Colonic mucosa (tissue), 4 donors: ENCODE data around the gene DHRS7B. TPM values are rescaled to one million over a fixed set of nuclear protein-coding genes. Genes with fewer than 3 reads are reported as not detected.
A peak's percentile ranks its signal among the peaks of the same experiment; 100 is the strongest.

Experiments
- DNase-seq: peaks from one replicate; pipeline ENCODE4 v3.0.0-alpha.2; 2020
- H3K27ac ChIP-seq: fragments of 200-600 bp; one replicate; pipeline ENCODE4 v1.8.0; 2021
- H3K27me3 ChIP-seq: fragments of 200-600 bp; one replicate; pipeline ENCODE4 v1.8.0; 2021
- H3K36me3 ChIP-seq: fragments of 200-600 bp; one replicate; pipeline ENCODE4 v1.8.0; 2021
- H3K4me1 ChIP-seq: fragments of 200-600 bp; one replicate; pipeline ENCODE4 v1.8.0; 2021; ENCODE audit warnings: mild to moderate bottlenecking
- H3K4me3 ChIP-seq: fragments of 200-600 bp; one replicate; pipeline ENCODE4 v1.8.0; 2021
- H3K9ac ChIP-seq, 2 donors: one replicate each; pipeline ENCODE4 v1.7.0; 2013; ENCODE audit warnings: control low read depth in 2 of 2, low read depth in 2 of 2, low read length in 2 of 2
- H3K9me3 ChIP-seq: fragments of 200-600 bp; one replicate; pipeline ENCODE4 v1.8.0; 2021
- CTCF ChIP-seq: fragments of 200-600 bp; IDR thresholded peaks from one replicate; pipeline ENCODE4 v1.8.0; 2022; ENCODE audit warnings: antibody characterized with exemption, mild to moderate bottlenecking
- intact Hi-C: fragments of 100-400 bp; cut with DNase I; formaldehyde crosslinking; loops from one replicate; pipeline ENCODE4 v1.14.1; 2022
- total RNA-seq, 2 donors: library from RNA; stranded (reverse); fragmentation: NEBNext Ultra II Directional in 1 of 2; extraction: Animal tissue kit (Norgen Biotek cat#: 25700) in 1 of 2; gene quantifications; one replicate each; pipeline ENCODE4 v1.2.1, GENCODE V29; 2021
- donor health status: healthy.
- donor health status: DM: no; HTN: no; CAD: no.
- donor health status: DM: no; HTN: no; CAD: no.

DHRS7B gene
- total RNA-seq, 2 donors from 2014 or later: 29.4 to 44.0 TPM

- H3K27me3 ChIP-seq: no peaks in the 10 kb centered on the region
- H3K4me3 ChIP-seq: no peak overlapping the region
- no peak overlapping the region for H3K27ac ChIP-seq
- DNase-seq: peak; percentile 82
- TF ChIP-seq CTCF: no peak
- peaks cover 22% of the 10 kb centered on the region for H3K4me1 ChIP-seq
- H3K36me3 ChIP-seq: no peaks in the 10 kb centered on the region
- peak overlapping the region in 1 of 2 donors; percentile 13 for H3K9ac ChIP-seq
- no peaks in the 10 kb centered on the region for H3K9me3 ChIP-seq
- intact Hi-C loops: no loop called here
These were observed 82.9 kb downstream of the DHRS7B start for GRCh38 chr17:21209511-21210175.

GRCh38 chr17:21210411-21211076 lies 83.8 kb downstream of the DHRS7B start:
- no peaks in the 10 kb centered on the region for H3K9me3 ChIP-seq
- no peaks in the 10 kb centered on the region for H3K27me3 ChIP-seq
- no peak for TF ChIP-seq CTCF
- no peaks in the 10 kb centered on the region for H3K36me3 ChIP-seq
- H3K4me1 ChIP-seq: peaks cover 22% of the 10 kb centered on the region
- no peak overlapping the region for H3K4me3 ChIP-seq
- peak overlapping the region in 1 of 2 donors; percentile 14 for H3K9ac ChIP-seq
- intact Hi-C loops: no loop called here
- H3K27ac ChIP-seq: peak overlapping the region; percentile 42
- DNase-seq: peak; percentile 58

- Histone ChIP-seq H3K4me3 (no peak overlapping the region), H3K27ac (peak overlapping the region; percentile 42), H3K4me1 (peaks cover 22% of the 10 kb centered on the region), H3K9ac (peak overlapping the region in 1 of 2 donors; percentile 92), H3K36me3 (no peaks in the 10 kb centered on the region), H3K9me3 (no peaks in the 10 kb centered on the region), H3K27me3 (no peaks in the 10 kb centered on the region)
- peak; percentile 52 for DNase-seq
- TF ChIP-seq CTCF: no peak
- intact Hi-C loops: no loop called here
These were observed 85.2 kb downstream of the DHRS7B start for GRCh38 chr17:21211825-21212479.

- Histone ChIP-seq H3K4me3 (peak overlapping the region; percentile 97), H3K4me1 (peaks cover 22% of the 10 kb centered on the region), H3K9ac (peak overlapping the region; percentile 91 to 92), H3K27me3 (no peaks in the 10 kb centered on the region), H3K36me3 (no peaks in the 10 kb centered on the region), H3K9me3 (no peaks in the 10 kb centered on the region), H3K27ac (peak overlapping the region; percentile 90)
- TF ChIP-seq CTCF: no peak
- intact Hi-C loops: no loop called here
- DNase-seq: no peak
These were observed 86.3 kb downstream of the DHRS7B start for GRCh38 chr17:21212826-21213637.

GRCh38 chr17:21213638-21214014 lies 86.9 kb downstream of the DHRS7B start:
- peak overlapping the region; percentile 91 to 92 for H3K9ac ChIP-seq
- H3K27me3 ChIP-seq: no peaks in the 10 kb centered on the region
- intact Hi-C loops: no loop called here
- H3K4me1 ChIP-seq: peaks cover 22% of the 10 kb centered on the region
- H3K36me3 ChIP-seq: no peaks in the 10 kb centered on the region
- peak overlapping the region; percentile 97 for H3K4me3 ChIP-seq
- H3K9me3 ChIP-seq: no peaks in the 10 kb centered on the region
- peak overlapping the region; percentile 90 for H3K27ac ChIP-seq
- no peak for DNase-seq
- TF ChIP-seq CTCF: no peak
